Effector memory CD8-positive, alpha-beta T cell (primary cell): ENCODE results near the gene TRIM5.
"Not testable (repeated sequence)": the region's sequence is repeated elsewhere in the genome, so short reads cannot be mapped to it uniquely, and the experiment has no call there.

Experiments
- ATAC-seq: fragments of 150-1000 bp; cut with Tn5 transposase; replicated peaks from 2 replicates; pipeline ENCODE4 v1.10.0; 2021; ENCODE audit warnings: mild to moderate bottlenecking, moderate library complexity
- DNase-seq, 3 experiments: peaks; one replicate each; pipeline ENCODE4 v3.0.0; 2021
- H3K27ac Mint-ChIP-seq, 2 donors: one replicate each; pipeline ENCODE4 v1.8.0; 2022; ENCODE audit warnings: mild to moderate bottlenecking in 2 of 2, mixed read lengths in 2 of 2, moderate library complexity in 2 of 2
- H3K27me3 Mint-ChIP-seq, 2 donors: one replicate each; pipeline ENCODE4 v1.8.0; 2022; ENCODE audit warnings: mixed read lengths in 2 of 2
- H3K36me3 Mint-ChIP-seq: one replicate; pipeline ENCODE4 v1.8.0; 2022; ENCODE audit warnings: mild to moderate bottlenecking, moderate library complexity, mixed read lengths; ENCODE audit not compliant: insufficient read depth
- H3K4me1 Mint-ChIP-seq, 2 donors: one replicate each; pipeline ENCODE4 v1.8.0; 2022; ENCODE audit warnings: low read depth in 2 of 2, mixed read lengths in 2 of 2
- H3K4me3 Mint-ChIP-seq, 2 donors: one replicate each; pipeline ENCODE4 v1.8.0; 2022; ENCODE audit warnings: mild to moderate bottlenecking in 2 of 2, mixed read lengths in 2 of 2, moderate library complexity in 2 of 2
- H3K9me3 Mint-ChIP-seq, 2 donors: one replicate each; pipeline ENCODE4 v1.8.0; 2022; ENCODE audit warnings: mixed read lengths in 2 of 2

TRIM5 gene

DNA sequence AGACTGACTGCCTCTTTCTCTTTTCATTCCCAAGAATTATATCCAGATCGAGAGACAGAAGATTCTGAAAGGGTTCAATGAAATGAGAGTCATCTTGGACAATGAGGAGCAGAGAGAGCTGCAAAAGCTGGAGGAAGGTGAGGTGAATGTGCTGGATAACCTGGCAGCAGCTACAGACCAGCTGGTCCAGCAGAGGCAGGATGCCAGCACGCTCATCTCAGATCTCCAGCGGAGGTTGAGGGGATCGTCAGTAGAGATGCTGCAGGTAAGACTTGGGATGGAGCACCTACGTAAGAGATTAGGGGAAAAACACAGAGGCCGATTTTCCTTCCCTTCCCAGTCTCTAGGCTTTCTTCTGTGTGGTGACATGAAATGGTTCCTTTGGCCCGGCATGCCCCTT, 13.4 kb upstream of the TRIM5 start:
- no peaks in the 10 kb centered on the region for H3K9me3 Mint-ChIP-seq

DNA sequence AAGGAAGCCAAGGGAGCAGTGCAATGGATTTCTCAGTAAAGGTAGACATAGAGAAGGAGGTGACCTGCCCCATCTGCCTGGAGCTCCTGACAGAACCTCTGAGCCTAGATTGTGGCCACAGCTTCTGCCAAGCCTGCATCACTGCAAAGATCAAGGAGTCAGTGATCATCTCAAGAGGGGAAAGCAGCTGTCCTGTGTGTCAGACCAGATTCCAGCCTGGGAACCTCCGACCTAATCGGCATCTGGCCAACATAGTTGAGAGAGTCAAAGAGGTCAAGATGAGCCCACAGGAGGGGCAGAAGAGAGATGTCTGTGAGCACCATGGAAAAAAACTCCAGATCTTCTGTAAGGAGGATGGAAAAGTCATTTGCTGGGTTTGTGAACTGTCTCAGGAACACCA, 11.3 kb upstream of the TRIM5 start:
- ATAC-seq: no peak

More for the DNA sequence above, 13.4 kb upstream of the TRIM5 start:
- DNase-seq: no peak
- Mint-ChIP-seq H3K36me3 (peaks cover 89% of the 10 kb centered on the region), H3K4me3 (no peak overlapping the region), H3K27ac (peak overlapping the region; percentile 74 to 83), H3K4me1 (peaks cover 30 to 60% of the 10 kb centered on the region in 2 donors), H3K27me3 (no peaks in the 10 kb centered on the region)
- ATAC-seq: no peak

DNA sequence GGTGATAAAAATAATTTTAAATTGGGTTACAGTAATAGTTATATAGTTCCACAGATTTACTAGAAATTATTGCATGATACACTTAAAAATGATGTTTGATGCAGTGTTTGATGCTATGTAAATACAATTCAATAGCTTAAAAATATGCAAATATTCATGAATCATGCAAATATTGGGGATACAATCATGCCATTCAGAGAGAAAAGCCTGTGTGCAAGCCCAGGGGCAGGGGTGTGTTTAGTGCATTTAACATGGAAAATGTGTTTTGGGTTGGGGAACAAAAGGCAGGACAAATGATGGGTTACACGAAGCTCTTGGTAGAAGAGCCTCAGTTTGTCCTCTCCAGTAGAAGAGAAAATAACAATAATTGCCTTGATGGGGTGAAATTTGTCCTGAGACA, 10.7 kb upstream of the TRIM5 start:
- H3K27me3 Mint-ChIP-seq: no peaks in the 10 kb centered on the region
- no peaks in the 10 kb centered on the region for H3K9me3 Mint-ChIP-seq

More for the DNA sequence above, 11.3 kb upstream of the TRIM5 start:
- Mint-ChIP-seq H3K4me3 (peak overlapping the region in 1 of 2 donors; percentile 8), H3K36me3 (peaks cover 92% of the 10 kb centered on the region), H3K4me1 (peaks cover 33 to 61% of the 10 kb centered on the region in 2 donors), H3K9me3 (no peaks in the 10 kb centered on the region), H3K27ac (peak overlapping the region; percentile 83 to 95), H3K27me3 (no peaks in the 10 kb centered on the region)
- no peak for DNase-seq

DNA sequence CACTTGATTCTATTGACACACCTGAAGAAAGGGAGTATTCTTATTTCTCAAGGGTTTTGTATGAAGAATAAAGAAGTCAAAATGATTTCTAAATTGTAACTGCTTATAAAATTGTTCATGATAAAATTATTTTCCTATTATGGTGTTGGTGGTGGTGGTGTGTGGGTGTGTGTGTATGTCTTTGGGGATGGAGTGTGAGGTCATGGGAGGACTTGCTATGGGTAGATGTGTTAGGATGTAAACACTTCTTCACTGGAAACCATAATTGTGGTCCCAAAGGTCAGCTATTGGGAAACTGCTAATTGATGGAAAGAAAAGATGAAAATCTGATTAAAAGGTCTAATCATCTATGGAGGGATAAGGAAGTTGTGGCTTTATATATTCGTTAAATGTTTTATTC, 9.8 kb upstream of the TRIM5 start:
- H3K9me3 Mint-ChIP-seq: no peaks in the 10 kb centered on the region
- peak overlapping the region; percentile 63 to 70 for H3K27ac Mint-ChIP-seq
- peak overlapping the region; percentile 24 to 54 for H3K4me3 Mint-ChIP-seq
- H3K4me1 Mint-ChIP-seq: peaks cover 44 to 66% of the 10 kb centered on the region in 2 donors
- no peak for ATAC-seq
- H3K36me3 Mint-ChIP-seq: peaks cover 78% of the 10 kb centered on the region
- no peak for DNase-seq
- H3K27me3 Mint-ChIP-seq: no peaks in the 10 kb centered on the region

More for the DNA sequence above, 10.7 kb upstream of the TRIM5 start:
- DNase-seq (no peak), ATAC-seq (no peak)
- Mint-ChIP-seq H3K36me3 (peaks cover 86% of the 10 kb centered on the region), H3K27ac (peak overlapping the region; percentile 83 to 95), H3K4me3 (peak overlapping the region in 1 of 2 donors; percentile 8), H3K4me1 (peaks cover 39 to 61% of the 10 kb centered on the region in 2 donors)

DNA sequence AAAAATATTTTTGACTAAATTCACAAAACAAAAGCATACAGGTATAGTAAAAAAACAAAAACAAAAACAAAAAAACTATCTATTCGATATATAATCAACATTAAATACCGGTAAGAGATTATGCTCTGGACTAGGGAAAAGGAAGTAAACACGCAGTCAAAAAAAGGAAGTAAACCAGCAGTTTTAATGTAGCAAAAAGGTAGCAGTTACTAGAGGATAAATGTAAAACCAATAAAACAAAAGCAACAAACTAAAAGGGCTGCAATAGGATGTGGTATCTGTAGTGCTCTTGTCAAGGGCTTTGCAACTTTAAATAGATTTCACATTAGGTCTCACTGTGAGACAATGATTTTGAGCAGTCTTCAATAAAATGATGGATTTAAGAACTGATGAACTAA, 7.1 kb upstream of the TRIM5 start:
- ATAC-seq (peak; percentile 23), DNase-seq (no peak)
- Mint-ChIP-seq H3K27me3 (no peaks in the 10 kb centered on the region), H3K4me3 (peak overlapping the region; percentile 92 to 95), H3K36me3 (peaks cover 55% of the 10 kb centered on the region), H3K9me3 (no peaks in the 10 kb centered on the region), H3K27ac (peak overlapping the region; percentile 93 to 97), H3K4me1 (peaks cover 45 to 64% of the 10 kb centered on the region in 2 donors)

DNA sequence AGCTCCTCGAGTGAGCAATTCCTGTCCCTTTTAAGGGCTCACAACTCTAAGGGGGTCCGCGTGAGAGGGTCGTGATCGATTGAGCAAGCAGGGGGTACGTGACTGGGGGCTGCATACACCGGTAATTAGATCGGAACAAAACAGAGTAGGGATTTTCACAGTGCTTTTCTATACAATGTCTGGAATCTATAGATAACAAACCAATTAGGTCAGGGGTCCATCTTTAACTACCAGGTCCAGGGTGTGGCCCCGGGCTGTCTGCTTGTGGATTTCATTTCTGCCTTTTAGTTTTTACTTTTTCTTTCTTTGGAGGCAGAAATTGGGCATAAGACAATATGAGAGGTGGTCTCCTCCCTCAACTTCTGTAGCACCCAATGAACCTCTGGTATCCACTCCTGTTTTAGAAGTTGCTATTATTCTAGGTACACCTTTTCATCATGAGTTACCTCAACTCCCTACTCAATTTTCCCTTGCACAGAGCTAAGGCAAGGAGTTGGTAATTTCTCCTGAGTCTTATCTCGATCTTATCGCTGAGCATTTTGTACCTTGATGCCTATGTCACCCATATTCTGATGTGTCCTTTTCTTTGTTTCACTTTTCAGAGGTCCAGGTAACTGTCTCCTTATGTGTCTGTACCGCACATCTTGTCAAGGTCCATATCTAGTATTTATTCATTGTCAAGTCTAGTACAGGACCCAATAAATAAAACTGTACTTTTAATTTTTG, 6.5 kb upstream of the TRIM5 start:
- peaks cover 42 to 58% of the 10 kb centered on the region in 2 donors for H3K4me1 Mint-ChIP-seq
- not testable (repeated sequence) for H3K27me3 Mint-ChIP-seq, H3K9me3 Mint-ChIP-seq, DNase-seq
- peak; percentile 15 for ATAC-seq
- peaks cover 50% of the 10 kb centered on the region for H3K36me3 Mint-ChIP-seq
- peak overlapping the region; percentile 92 to 95 for H3K4me3 Mint-ChIP-seq
- peak overlapping the region; percentile 93 to 97 for H3K27ac Mint-ChIP-seq

DNA sequence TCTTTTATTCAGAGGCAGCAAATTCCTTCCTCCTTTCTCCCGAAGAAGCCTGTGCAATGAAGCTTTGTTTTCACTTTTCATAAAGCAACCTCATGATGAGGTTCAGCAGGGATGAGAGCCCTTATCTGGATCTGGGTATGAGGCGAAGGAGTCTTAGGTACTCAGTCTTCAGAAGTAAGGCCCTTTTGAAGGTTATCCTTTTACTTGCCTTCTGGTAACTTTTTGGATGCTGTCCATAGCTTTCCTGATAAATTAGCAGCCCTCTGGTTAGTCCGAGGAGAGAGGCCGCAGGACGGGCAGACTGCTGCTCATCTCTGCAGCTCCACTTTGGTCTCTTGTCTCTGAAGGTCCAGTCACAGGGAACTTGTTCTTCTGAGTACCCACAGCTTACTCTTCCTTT, 5.9 kb upstream of the TRIM5 start:
- peaks cover 43% of the 10 kb centered on the region for H3K36me3 Mint-ChIP-seq
- peak overlapping the region; percentile 93 to 97 for H3K27ac Mint-ChIP-seq
- no peaks in the 10 kb centered on the region for H3K27me3 Mint-ChIP-seq
- H3K9me3 Mint-ChIP-seq: no peaks in the 10 kb centered on the region
- ATAC-seq (no peak), DNase-seq (no peak)
- peaks cover 35 to 55% of the 10 kb centered on the region in 2 donors for H3K4me1 Mint-ChIP-seq
- peak overlapping the region; percentile 92 to 95 for H3K4me3 Mint-ChIP-seq

DNA sequence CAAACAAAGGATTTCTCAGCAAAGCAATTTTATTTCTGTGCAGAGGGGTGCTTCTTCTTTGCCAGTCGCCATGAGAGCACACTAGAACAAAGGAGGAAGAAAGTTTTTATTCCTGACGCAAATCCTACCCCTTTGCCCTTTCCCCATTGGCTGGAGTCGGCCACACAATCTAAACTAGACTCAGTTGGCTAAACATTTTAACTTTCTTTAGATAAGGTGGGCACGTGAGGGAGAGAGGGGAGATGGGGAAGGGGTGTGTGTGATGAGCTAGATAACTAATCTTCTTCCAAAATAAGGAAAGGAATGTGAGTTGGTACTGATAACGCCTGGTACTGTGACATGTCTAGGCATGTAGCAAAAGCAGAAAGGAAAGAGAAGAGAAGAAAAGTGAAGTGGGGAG, 5.3 kb upstream of the TRIM5 start:
- H3K27ac Mint-ChIP-seq: peak overlapping the region; percentile 93 to 97
- peaks cover 33 to 52% of the 10 kb centered on the region in 2 donors for H3K4me1 Mint-ChIP-seq
- no peaks in the 10 kb centered on the region for H3K9me3 Mint-ChIP-seq
- DNase-seq: no peak
- no peak for ATAC-seq
- H3K27me3 Mint-ChIP-seq: no peaks in the 10 kb centered on the region
- H3K4me3 Mint-ChIP-seq: peak overlapping the region; percentile 92 to 95
- peaks cover 40% of the 10 kb centered on the region for H3K36me3 Mint-ChIP-seq

DNA sequence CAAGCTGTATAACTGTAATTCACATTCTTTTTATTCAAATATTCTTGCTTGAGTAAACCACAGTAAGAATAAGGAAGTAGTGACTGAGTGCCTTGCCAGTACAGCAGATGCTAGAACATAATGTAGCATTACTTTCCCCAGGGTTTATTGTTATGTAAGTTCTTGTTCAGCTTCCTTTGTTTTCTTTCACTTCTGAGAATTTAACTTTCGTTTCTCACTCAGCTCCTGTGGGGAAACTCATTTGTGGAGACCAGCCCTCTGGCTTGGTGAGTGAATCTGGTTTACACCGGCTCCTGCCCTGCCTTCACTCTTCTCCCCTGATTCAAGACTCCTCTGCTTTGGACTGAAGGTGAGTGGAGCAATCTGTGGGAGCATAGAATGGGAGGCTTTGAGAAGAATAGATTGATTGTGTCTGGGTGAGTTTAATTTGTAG, 4.7 kb upstream of the TRIM5 start, which contains the start of gene TRIM22:
Gene TRIM22, plus strand, starts transcription at position 240 of the 433 bp plus-strand sequence. CDS start 6,443 bp downstream, outside the sequence.
- Mint-ChIP-seq H3K27me3 (no peaks in the 10 kb centered on the region), H3K9me3 (no peaks in the 10 kb centered on the region), H3K27ac (peak within 1 kb of the TSS; percentile 93 to 97), H3K4me3 (peak within 1 kb of the TSS; percentile 92 to 95), H3K36me3 (peaks cover 39% of the 10 kb centered on the region), H3K4me1 (peaks cover 34 to 52% of the 10 kb centered on the region in 2 donors)
- peak; percentile 27 to 44 (median 35) for DNase-seq
- peak; percentile 63 for ATAC-seq

DNA sequence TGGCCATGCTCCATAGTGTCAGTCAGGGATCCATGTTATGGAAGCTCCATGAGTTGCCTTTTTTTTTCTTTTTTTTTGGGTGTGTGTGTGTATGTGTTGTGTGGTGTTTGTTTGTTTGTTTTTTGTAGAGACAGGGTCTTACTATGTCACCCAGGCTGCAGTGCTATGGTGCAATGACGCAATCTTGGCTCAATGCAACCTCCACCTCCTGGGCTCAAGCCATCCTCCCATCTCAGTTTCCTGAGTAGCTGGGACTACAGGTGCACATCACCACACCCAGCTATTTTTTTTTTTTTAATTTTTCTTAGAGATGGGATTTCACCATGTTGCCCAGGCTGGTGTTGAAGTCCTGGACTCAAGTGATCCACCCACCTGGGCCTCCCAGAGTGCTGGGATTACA, 3.6 kb upstream of the TRIM5 start:
- Mint-ChIP-seq H3K9me3 (no peaks in the 10 kb centered on the region), H3K27me3 (no peaks in the 10 kb centered on the region), H3K4me3 (peak overlapping the region; percentile 37 to 92), H3K4me1 (peaks cover 33 to 53% of the 10 kb centered on the region in 2 donors), H3K36me3 (peaks cover 35% of the 10 kb centered on the region), H3K27ac (peak overlapping the region; percentile 93 to 97)
- DNase-seq (no peak), ATAC-seq (no peak)

DNA sequence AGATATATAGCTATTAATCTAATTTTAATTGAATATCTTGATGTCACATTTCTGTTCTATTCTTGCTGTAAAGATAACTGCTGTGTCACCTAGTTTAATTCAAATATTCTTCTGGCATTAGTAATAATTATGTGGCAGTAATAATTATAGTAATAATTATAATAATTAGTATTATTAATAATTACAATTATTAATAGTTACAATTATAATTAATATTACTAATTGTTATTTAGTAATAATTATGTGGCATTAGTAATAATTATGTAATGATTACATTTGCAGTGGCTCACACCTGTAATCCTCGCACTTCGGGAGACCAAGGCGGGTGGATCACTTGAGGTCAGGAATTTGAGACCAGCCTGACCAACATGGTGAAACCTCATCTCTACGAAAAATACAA, 1.6 kb upstream of the TRIM5 start:
- no peak for ATAC-seq
- Mint-ChIP-seq H3K27me3 (no peaks in the 10 kb centered on the region), H3K27ac (no peak overlapping the region), H3K4me1 (peaks cover 27 to 46% of the 10 kb centered on the region in 2 donors), H3K4me3 (no peak overlapping the region), H3K36me3 (peaks cover 17% of the 10 kb centered on the region), H3K9me3 (no peaks in the 10 kb centered on the region)
- DNase-seq: no peak

DNA sequence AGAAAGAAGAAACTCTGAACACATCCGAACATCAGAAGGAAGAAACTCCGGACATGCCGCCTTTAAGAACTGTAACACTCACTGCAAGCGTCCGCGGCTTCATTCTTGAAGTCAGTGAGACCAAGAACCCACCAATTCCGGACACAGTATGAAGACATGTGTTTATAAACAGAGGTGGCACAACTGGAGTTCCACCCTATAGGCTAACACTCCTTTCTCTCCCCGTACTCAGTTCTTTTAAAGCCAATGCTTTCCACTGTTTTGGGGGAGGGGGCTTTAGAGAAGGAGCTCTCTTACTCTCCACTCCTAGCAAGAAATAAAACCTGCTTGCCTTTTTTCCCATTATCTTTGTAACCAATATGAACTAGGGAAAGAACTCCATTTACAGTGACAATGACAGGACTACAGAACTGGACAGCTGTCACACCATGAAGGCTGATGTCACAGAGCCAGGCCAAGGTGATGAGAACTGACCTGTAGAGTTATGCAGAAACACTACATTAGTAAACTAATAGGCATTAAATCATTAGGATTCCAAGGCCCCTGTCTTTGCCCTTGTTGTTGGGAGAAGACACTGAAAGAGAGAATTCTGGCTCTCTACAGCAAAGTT, 733 bp downstream of the TRIM5 start:
- ATAC-seq (peak; percentile 11), DNase-seq (no peak)
- peak overlapping the region; percentile 88 for H3K4me3 Mint-ChIP-seq
- H3K9me3 Mint-ChIP-seq: no peaks in the 10 kb centered on the region
- peaks cover 20% of the 10 kb centered on the region for H3K36me3 Mint-ChIP-seq
- H3K27me3 Mint-ChIP-seq: no peaks in the 10 kb centered on the region
- H3K27ac Mint-ChIP-seq: peak overlapping the region; percentile 95 to 96
- peaks cover 19 to 43% of the 10 kb centered on the region in 2 donors for H3K4me1 Mint-ChIP-seq

DNA sequence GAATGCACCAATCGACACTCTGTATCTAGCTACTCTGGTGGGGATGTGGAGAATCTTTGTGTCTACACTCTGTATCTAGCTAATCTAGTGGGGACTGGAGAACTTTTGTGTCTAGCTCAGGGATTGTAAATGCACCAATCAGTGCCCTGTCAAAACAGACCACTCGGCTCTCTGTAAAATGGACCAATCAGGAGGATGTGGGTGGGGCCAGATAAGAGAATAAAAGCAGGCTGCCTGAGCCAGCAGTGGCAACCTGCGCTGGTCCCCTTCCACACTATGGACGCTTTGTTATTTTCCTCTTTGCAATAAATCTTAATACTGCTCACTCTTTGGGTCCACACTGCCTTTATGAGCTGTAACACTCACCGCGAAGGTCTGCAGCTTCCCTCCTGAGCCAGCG, 1.3 kb downstream of the TRIM5 start:
- peak; percentile 19 to 44 (median 30) for DNase-seq

More for the DNA sequence above, 1.3 kb downstream of the TRIM5 start:
- not testable (repeated sequence) for H3K9me3 Mint-ChIP-seq, ATAC-seq, H3K27me3 Mint-ChIP-seq
- Mint-ChIP-seq H3K4me1 (peaks cover 21 to 44% of the 10 kb centered on the region in 2 donors), H3K36me3 (peaks cover 24% of the 10 kb centered on the region), H3K27ac (peak overlapping the region; percentile 95 to 96), H3K4me3 (peak overlapping the region; percentile 88)
